Erythroblast (primary cell): ENCODE results near the gene AMBP.

Experiments
- DNase-seq, 2 experiments: peaks; one replicate each; lab custom pipeline; 2025; lab: John Stamatoyannopoulos, UW
- GATA1 ChIP-seq: IDR thresholded peaks from 2 replicates; pipeline ENCODE4 v1.6.1; 2011; ENCODE audit warnings: low read depth, mild to moderate bottlenecking, control low read depth, low read length, moderate library complexity
- POLR2A ChIP-seq: IDR thresholded peaks from 2 replicates; pipeline ENCODE4 v1.6.1; 2011; ENCODE audit warnings: mild to moderate bottlenecking, low read length

Gene AMBP

GRCh38 chr9:114078021-114078780 lies at the start of gene AMBP:
TSS of gene AMBP (minus strand) at chr9:114078300. CDS start at chr9:114078209, 91 bp downstream.
- TF ChIP-seq POLR2A (no peak), GATA1 (no peak)
- peak; percentile 23 to 33 for DNase-seq

- TF ChIP-seq POLR2A: no peak
- no peak for TF ChIP-seq GATA1
- DNase-seq: no peak
Measured at GRCh38 chr9:114126247-114127060, 48.4 kb upstream of the AMBP start.

GRCh38 chr9:114125476-114126013 lies 47.4 kb upstream of the AMBP start:
- no peak for DNase-seq
- TF ChIP-seq POLR2A (no peak), GATA1 (no peak)

DNA sequence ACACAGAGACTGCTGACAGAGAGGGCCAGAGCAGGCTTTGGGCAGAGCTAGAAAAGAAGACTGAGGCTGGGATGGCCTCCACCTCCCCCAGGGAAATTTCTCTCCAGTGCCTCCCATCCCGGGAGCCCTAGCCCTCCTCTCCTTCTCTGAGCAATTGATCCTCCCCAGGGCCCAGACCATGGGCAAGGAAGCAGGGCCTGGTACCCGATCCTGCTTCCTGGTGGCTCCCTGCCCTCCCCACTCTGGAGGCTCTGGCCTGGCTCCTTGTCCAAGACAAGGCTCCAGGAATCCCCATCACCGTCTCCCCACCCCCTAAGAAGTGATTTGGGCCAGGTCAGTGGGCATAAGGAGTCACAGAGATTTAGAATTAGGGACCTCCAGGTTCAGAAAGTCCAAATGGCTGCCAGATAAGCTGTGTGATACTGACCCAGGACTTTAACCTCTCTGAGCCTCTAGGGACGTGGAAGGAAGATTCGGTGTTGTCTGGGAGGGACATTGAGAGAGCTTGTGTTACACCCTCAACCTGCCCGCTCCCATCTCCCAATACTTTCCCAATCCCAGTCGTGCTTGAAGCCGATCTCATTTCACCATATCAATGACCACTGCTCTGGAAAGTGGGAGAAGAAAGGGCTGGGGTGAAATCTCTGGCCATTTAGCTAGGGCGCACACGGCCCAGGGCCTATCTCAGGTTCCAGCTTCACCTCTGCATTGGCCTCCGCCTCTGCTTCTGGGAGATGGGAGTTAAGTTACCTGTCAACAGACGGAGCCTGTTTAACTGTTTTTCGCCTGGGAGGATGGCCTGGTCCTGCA lies 46.8 kb upstream of the AMBP start:
- DNase-seq: no peak
- TF ChIP-seq POLR2A: no peak
- TF ChIP-seq GATA1: no peak

- TF ChIP-seq POLR2A: no peak
- no peak for TF ChIP-seq GATA1
- DNase-seq: no peak
Measured at GRCh38 chr9:114124138-114124537, 46.0 kb upstream of the AMBP start.

GRCh38 chr9:114123031-114123977 lies 45.2 kb upstream of the AMBP start:
- no peak for DNase-seq
- TF ChIP-seq POLR2A (no peak), GATA1 (no peak)

- TF ChIP-seq POLR2A (no peak), GATA1 (no peak)
- no peak for DNase-seq
Measured at GRCh38 chr9:114122136-114123027, 44.3 kb upstream of the AMBP start.

DNA sequence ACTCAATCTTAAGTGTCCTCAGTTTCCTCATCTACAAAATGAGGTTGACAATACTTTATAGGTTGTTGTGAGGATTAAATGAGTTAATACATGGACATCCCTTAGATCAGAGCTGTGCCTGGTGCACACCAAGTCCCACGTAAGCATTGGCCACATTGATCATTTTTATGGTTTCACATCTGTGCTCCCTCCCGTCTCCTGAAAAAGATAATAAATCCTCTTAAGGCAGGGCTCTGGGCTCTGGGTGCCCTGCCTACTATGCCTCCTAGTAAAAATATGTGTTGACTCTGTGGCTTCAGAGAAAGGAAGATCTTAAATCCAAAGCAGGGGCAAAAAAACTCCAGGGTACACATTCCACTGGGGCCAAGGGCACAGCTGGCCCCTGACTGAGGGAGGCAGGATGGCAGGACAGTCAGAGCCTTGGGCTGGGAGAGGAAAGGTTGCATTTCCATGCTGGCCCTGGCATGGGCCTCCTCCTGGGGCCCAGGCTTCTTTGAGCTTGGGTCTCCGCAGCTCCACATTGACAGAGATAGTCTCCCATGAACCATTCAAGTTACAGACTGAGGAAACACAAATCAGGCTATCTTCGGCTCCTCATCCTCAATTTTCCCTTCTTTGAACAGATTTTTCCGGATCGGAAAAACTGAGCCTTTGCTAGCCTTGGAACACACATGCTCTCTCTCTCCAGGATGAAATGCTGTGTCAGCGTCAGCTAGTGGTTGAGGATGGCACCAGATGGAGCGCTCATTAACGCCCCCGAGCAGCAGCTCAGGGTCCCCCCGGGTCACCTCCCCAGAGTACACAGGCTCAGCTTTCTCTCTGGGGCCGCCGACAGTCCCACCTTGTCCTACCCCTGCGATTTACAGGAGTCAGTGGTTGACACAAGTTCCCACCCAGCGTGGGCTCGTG lies 43.4 kb upstream of the AMBP start:
- DNase-seq: no peak
- TF ChIP-seq POLR2A: no peak
- TF ChIP-seq GATA1: no peak

- no peak for TF ChIP-seq POLR2A
- TF ChIP-seq GATA1: no peak
- DNase-seq: no peak
Measured at GRCh38 chr9:114120192-114121014, 42.3 kb upstream of the AMBP start.
